GM19025 (cell line): ENCODE data around the gene CYP3A4.
"Not testable (repeated sequence)": the region's sequence is repeated elsewhere in the genome, so short reads cannot be mapped to it uniquely, and the experiment has no call there.

ENCODE experiments used
- ATAC-seq: cut with Tn5 transposase; IDR thresholded peaks from one replicate; pipeline ENCODE4 v1.9.1; 2021; ENCODE audit warnings: mild to moderate bottlenecking, low read depth, moderate library complexity; ENCODE audit not compliant: unreplicated experiment

The CYP3A4 gene

DNA sequence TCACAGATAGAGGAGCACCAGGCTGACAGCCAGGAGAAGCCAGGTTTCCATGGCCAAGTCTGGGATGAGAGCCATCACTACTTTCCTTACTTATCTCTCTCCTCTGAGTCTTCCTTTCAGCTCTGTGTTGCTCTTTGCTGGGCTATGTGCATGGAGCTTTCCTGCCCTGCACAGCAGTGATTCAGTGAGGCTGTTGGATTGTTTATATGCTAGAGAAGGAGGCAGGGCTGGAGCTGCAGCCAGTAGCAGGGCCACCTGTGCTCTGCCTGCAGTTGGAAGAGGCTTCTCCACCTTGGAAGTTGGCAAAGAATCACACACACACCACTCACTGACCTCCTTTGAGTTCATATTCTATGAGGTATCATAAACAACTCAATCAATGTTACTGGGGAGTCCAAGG is at the start of gene CYP3A4:
CYP3A4 (minus strand) TSS at position 178 of the 400 bp plus-strand sequence; CDS start at position 75, 103 bp downstream.
- ATAC-seq = no peak

DNA sequence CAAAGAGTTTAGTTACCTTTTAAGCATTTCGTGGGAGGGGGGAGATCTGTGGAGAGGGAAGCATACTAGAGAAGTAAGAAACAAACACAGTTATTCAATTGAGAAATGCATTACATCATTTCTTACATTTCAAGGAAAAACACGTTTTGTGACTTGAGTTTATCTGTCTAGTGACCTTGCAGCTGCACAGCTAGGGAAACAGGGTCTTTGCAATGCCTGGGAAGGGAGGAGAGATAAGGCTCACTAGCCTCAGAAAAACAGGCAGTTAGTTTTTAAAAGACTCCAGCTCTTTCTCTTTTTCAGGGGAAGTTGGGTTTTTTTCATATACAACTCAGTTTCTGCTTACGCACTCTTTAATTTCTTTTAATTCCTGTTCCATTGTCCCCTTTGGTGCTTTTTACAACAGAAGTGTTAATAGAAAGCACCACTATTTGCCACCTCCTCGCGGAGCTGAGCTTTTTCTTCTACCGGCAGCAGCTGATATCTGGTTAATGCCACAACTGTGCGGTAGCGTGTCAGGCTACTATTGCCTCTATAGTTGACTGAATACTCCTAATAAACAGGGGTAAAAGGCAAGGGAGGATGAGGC is 49.4 kb upstream of the CYP3A4 start:
- no peak for ATAC-seq

DNA sequence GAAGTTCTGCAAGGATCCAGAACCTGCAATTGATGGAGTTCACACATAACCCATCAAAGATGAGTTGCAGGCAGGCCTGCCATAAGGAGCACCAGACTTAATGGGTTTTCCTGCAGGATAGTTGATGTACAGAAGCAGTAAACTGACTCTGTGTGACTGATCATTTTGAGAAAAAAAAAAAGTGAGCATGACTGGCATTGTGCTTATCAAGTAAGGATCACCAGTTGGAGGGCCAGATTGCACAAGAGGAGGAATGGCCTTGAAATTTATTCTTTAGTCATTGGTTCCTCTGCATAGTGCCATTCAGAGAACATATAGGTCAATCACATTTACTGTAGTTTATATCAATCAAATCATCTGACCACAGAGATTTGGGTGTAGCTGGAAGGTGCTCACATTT is 47.6 kb upstream of the CYP3A4 start:
- no peak for ATAC-seq

DNA sequence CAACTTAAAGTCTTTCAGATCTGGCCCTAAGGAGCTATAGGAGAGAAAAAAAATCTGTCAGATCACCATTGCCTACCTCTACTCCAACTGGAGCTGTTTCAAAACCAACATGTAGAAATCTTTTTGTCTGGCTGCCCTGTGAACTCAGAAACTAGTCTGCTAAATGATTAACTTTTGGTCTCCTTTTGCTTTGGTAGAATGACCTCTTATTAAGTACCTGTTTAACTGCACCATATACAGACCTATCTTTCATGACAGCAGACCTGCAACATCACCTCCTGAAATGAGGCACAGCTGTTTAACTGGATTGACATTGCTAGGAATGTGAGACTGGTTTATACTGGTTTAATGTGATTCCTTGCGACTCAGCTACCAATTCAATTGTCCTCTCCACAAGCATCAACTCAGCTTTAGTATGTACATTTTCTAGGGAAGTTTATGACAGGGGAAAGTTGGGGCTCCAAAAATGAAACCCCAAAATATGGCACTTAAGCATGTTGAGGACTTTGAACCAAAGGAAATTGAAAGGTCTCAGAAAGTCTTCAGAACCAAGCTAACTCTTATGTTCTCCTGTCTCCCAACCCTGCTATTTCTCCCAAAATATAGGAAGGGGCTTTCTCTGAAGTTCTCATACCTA is 45.7 kb upstream of the CYP3A4 start:
- ATAC-seq = no peak

DNA sequence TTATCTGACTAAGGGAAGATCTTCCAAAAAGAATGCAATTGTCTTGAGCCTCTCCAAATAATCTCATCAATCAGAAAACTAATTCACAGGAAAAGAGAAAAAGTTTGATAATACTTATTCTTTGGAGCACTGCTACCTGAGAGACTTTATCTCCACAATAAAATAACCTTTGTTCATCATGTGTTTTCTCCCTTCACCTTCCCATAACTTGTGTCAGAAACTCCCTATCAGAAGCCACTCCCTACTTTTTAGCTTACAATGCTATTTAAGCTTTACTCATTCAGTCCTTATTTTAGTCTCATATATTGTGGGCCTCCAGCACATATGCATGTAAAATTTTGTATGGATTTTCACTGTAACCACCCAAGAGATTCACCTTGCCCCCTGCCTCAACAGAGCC is 44.8 kb upstream of the CYP3A4 start:
- ATAC-seq = no peak

DNA sequence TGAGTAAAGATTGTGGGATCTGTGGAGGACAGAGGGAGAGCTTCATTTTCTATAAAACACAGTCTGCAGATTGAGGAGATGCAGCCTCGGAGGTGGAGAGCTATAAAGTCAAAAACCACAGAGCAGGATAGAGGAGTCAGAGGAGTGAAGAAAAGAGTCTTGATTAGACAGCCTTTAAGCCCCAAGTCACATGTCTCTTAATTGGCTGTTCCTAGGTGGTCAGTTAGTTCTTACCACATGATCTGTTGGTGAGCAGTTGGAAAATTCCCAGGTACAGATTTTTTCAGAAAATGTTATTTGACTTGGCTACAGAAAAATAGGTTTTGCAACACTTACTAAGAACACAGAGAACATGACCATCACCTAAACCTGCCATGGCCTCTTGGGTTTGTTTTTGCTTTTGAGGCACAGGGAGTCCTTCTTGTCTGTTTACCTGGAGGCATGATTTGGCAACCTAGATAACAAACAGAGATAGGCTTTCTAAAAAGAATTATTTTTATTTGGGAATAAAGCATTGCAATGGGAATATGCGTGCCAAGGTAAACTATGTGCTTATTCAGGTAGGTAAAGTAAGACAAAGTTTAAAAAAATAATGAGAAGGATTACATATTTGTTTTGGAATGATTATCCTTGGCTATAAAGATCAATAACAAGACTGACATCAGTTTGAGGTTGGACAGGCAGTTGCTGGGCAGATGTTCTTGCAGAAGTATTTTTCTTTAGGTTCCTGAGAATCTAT is 43.2 kb upstream of the CYP3A4 start:
- no peak for ATAC-seq

DNA sequence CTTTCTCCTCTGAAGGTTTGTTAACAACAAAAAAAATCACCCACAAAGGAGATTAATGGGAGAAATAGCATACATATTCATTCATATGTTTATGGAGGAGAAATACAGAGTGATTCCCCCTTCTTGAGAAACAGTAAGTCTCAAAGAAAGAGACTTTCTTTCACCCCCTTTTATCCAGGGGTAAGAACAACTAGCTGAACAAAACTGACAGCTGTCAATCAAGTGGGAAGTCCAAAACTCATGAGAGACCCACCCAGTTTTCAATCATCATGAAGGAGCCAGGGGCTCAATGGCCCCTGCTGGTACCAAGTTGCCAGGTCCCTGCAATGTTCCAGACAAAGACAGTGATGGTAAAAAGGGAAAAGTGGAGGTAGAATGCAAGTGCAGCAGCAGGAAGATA is 41.9 kb upstream of the CYP3A4 start:
- ATAC-seq = no peak

DNA sequence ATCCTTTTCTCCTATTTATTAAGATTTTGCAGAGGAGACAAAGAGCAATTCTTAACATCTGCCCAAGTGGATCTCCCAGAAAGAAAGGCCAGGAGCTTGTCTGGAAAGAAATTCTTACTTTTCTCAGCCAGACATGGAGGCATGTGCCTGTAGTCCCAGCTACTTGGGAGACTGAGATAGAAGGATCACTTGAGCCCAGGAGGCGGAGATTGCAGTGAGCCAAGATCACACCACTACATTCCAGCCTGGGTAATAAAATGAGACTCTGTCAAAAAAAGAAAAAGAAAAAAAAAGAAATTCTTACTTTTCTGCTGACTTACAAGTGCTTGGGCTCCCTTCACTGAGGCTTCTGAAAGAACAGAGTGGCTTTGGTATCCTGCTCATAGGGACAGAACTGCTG is 41.5 kb upstream of the CYP3A4 start:
- ATAC-seq = no peak

DNA sequence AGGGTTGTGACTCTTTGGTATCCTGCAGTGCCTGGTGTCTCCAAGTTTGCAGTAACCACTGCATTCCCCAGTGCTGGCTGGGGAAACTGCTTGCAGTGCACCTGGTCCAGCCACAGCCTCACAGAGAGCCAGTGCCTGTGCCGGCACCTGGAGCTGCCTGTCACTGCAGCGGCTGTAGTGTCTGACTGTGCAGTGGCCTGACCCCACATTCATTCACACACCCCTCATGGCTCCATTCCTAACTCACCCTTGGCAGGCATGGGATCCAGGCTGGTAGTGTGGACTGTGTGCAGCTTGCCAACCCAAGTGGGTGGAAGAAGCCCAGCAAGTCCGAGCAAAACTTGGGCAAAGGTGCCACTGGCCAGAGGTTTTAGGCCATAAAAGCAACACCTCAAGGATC is 40.1 kb upstream of the CYP3A4 start:
- ATAC-seq = no peak

DNA sequence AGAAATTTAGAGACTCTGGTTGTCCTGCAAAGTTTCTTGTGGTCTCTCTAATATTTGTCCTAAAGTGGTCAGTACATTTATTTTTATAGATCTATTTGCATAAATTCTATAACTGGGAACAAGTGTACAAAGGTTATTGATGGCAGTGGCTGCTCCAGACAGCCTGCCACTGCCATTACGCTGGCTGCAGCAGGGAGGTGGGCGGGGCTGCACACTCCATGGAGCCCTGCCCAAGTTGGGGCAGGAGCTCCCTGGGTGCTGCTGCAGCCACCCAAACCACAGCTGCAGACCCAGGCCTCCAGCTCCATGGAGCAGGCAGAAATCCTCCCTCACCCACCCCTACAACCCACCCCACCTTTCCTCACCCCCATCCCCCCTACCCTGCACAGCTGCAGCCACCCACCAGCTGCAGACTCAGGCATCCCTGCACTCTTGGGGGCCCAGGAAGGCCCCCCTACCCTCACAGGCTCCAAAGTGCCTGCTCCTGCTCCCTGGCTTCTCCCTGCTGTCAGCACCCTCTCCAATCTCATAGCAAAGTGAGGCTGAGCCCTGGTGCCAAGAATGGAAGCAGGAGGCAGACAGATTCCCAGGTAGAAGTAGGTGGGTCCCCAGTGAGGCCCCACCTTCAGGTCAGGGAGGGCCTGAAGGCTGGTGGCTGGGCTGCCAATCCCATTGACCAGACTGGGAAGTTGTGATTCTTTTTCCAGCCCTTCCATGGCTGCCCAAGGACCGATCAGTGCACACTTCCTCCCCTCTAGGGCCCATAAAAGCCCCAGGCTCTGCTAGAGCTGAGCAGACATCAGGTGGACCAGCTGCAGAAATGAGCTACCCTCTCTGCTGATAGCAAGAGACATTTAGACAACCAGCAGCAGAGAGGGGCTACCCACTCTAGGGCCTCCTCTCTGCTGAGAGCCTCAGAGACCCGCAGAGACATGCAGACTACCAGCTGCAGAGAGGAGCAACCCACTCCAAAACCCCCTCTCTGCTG is 39.0 kb upstream of the CYP3A4 start:
- no peak for ATAC-seq

DNA sequence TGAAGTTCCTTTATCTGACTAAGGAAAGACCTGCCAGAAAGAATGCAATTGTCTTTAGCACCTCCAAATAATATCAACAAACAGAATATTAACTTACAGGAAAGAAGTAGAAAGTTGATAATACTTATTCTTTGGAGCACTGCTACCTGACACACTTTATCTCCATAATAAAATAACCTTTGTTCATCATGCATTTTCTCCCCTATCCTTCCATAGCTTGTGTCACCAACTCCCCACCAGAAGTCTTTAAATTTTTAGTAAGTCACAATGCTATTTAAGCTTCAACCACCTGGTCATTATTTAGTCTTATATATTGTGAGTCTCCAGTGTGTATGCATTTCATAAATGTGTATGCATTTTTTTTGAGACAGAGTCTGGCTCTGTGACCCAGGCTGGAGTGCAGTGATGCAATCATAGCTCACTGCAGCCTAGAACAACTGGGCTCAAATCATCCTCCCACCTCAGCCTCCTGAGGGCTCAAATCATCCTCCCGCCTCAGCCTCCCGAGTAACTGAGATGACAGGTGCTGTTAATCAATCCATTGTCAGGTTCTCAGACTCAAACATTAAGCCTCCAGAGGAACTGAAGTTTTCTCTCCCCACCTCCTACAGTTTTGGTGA is 36.5 kb upstream of the CYP3A4 start:
- no peak for ATAC-seq

DNA sequence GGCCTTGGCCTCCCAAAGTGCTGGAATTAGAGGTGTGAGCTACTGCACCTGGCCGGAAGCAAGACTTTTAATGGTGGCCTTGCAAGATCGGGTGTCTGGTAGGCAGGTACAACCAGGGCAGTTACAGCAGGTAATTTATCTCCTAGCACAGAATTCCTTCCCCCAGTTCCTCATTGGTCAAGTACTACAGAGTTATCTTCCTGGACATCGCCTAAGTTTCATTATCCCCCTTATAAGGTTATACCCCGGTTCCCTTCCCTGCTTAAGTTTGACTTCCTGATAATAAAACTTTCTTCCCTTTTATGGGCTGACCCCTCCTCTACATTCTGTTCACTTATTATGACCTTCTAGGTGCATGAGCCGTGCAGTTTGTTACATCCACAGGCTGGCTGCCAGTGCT is 24.8 kb upstream of the CYP3A4 start:
- ATAC-seq = no peak

DNA sequence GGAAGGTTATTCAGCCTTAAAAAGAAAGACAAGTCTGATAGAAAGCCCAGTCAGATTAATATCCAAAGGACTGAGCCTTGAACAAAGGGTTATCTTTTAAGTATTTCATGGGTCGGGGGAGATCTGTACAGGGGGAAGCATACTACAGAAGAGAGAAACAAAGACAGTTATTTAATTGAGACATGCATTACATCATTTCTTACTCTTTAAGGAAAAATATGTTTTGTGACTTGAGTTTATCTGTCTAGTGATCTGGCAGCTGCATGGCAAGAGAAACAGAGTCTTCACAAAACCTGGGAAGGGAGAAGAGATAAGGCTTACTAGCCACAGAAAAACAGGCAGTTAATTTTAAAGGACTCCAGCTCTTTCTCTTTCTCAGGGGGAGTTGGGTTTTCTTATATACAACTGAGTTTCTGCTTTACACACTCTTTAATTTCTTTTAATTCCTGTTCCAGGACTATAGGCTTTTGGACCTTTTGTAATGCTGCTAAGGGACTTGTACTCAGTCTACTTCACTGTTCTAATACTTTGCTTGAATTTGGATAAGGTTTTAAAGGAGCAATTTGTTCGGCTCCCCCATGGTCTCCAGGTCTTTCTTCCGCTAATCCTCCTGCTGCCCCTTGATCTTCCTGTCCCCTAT is 23.0 kb upstream of the CYP3A4 start:
- no peak for ATAC-seq

DNA sequence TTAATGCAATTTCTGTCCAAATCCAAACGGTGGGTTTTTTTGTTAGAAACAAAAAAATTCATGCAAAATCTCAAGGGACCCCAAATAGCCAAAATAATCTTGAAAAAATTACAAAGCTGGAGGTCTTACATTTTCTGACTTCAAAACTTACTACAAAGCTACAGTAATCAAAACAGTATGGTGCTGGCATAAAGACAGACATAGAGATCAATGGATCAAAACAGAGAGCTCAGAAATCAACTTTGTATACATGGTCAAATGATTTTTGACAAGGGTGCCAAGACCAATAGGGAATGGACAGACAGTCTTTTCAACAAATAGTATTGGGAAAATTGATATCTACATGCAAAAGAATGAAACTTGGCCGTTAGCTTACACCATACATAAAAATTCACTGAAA is 21.7 kb upstream of the CYP3A4 start:
- ATAC-seq = no peak

DNA sequence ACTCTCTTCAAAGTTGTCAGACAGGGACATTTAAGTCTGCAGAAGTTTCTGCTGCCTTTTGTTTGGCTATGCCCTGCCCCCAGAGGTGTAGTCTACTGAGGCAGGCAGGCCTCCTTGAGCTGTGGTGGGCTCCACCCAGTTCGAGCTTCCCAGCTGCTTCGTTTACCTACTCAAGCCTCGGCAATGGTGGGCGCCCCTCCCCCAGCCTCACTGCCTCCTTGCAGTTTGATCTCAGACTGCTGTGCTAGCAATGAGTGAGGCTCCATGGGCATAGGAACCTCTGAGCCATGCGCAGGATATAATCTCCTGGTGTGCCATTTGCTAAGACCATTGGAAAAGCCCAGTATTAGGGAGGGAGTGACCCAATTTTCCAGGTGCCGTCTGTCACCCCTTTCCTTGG is 19.1 kb upstream of the CYP3A4 start:
- ATAC-seq = not testable (repeated sequence)

DNA sequence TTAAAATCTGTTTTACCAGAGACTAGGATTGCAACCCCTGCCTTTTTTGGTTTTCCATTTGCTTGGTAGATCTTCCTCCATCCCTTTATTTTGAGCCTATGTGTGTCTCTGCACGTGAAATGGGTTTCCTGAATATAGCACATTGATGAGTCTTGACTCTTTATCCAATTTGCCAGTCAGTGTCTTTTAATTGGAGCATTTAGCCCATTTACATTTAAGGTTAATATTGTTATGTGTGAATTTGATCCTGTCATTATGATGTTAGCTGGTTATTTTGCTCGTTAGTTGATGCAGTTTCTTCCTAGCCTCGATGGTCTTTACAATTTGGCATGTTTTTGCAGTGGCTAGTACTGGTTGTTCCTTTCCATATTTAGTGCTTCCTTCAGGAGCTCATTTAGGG is 17.4 kb upstream of the CYP3A4 start:
- not testable (repeated sequence) for ATAC-seq

DNA sequence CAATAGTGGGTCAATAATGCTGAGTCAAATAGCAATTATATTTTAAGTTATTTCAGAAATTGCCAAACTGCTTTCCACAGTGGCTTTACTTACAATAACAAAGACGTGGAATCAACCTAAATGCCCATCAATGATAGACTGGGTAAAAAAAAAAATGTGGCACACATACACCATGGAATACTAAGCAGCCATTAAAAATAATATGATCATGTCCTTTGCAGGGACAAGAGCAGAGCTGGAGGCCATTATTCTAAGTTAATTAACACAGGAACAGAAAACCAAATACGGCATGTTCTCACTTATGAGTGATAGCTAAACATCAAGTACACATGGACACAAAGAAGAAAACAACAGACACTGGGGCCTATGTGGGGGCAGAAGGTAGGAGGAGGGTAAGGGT is 15.0 kb upstream of the CYP3A4 start:
- no peak for ATAC-seq

DNA sequence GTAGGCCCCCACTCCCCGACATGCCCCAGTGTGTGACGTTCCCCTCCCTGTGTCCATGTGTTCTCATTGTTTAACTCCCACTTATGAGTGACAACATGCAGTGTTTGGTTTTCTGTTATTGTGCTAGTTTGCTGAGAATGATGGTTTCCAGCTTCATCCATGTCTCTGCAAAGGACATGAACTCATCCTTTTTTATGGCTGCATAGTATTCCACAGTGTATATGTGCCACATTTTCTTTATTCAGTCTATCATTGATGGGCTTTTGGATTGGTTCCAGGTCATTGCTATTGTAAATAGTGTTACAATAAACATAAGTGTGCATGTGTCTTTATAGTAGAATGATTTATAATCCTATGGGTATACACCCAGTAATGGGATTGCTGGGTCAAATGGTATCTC is 11.9 kb upstream of the CYP3A4 start:
- not testable (repeated sequence) for ATAC-seq

DNA sequence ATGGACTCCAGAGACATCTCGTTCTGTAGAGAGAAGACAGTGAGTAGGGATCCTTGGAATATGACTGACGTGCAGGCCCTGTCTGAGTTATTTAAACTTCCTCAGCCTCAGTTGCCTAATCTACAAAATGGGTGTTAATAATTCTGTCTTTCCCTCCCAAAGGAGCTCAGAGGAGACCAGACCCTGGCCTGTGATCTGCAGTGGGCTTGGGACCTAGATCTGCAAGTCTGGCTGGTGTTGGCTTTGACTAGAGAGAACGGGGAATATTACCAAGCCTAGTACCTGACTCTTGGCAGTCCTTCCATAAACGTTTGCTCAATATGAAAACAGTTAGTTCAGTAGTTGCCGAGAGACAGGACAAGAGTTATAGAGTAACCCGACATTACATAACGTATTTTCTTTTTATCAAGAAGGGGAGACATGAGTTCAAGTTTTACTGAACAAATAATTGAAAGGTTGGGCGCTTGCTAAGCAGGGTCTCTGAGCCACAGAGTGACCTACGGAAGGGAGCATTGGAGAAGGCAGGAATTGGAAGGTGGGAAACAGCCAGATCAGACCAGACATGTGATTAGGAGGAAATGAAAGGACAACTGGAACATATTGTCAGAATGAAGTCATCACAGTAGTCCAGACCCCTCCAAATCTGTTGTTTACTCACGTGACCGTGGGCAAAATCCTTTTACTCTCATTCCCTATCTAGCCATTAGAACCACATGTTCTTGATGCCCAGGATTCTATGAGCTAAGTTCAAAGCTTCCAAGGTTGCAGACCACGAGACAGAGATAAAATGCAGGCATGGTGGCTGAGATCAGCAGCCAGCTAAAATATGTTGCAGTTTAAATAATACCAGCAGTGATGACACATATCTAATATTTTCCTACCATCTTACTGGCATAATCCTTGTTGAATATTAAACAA is 10.9 kb upstream of the CYP3A4 start:
- ATAC-seq = no peak
